HAP-1 (cell line): ENCODE results near the gene SLC25A22.

ENCODE experiments used
- DNase-seq, 2 experiments: peaks; one replicate each; pipeline ENCODE4 v3.0.0-alpha.2; 2016 to 2020; ENCODE audit warnings: low spot score in 2 of 2
- H3K27me3 ChIP-seq: fragments of 250-450 bp; sonication (Bioruptor Pico); 2 replicates; pipeline ENCODE4 v1.5.1; 2020; ENCODE audit warnings: low read depth, mild to moderate bottlenecking, moderate library complexity
- H3K36me3 ChIP-seq: fragments of 250-450 bp; sonication (Bioruptor Pico); replicated peaks from 2 replicates; pipeline ENCODE4 v1.5.1; 2020; ENCODE audit warnings: mild to moderate bottlenecking
- H3K4me1 ChIP-seq: fragments of 250-450 bp; sonication (Bioruptor Pico); 2 replicates; pipeline ENCODE4 v1.5.1; 2020; ENCODE audit warnings: mild to moderate bottlenecking
- H3K4me3 ChIP-seq: fragments of 250-450 bp; sonication (Bioruptor Pico); 2 replicates; pipeline ENCODE4 v1.5.1; 2020; ENCODE audit warnings: mild to moderate bottlenecking, moderate library complexity
- H3K9me3 ChIP-seq: fragments of 250-450 bp; sonication (Bioruptor Pico); 2 replicates; pipeline ENCODE4 v1.5.1; 2020; ENCODE audit warnings: mild to moderate bottlenecking, moderate library complexity
- in situ Hi-C: fragments of 300-500 bp; cut with MboI; formaldehyde crosslinking; loops from 3 replicates; pipeline ENCODE4 v1.14.3; 2020; ENCODE audit warnings: low sequenced_read_pairs, inconsistent platforms, mixed read lengths

Gene SLC25A22

GRCh38 chr11:811446-812245 is 13.6 kb upstream of the SLC25A22 start:
- in situ Hi-C loops: no loop called here
- Histone ChIP-seq H3K9me3 (no peaks in the 10 kb centered on the region), H3K36me3 (peaks cover 48% of the 10 kb centered on the region), H3K27me3 (no peaks in the 10 kb centered on the region), H3K4me3 (peak overlapping the region; percentile 98), H3K4me1 (peaks cover 16% of the 10 kb centered on the region)
- DNase-seq: peak in 1 of 2 experiments; percentile 51

GRCh38 chr11:810040-810567 is 12.0 kb upstream of the SLC25A22 start:
- H3K36me3 ChIP-seq: peaks cover 48% of the 10 kb centered on the region
- no peaks in the 10 kb centered on the region for H3K27me3 ChIP-seq
- H3K4me3 ChIP-seq: peak overlapping the region; percentile 98
- peaks cover 20% of the 10 kb centered on the region for H3K4me1 ChIP-seq
- H3K9me3 ChIP-seq: no peaks in the 10 kb centered on the region
- DNase-seq: no peak
- in situ Hi-C loops: no loop called here

GRCh38 chr11:809287-810039 is 11.4 kb upstream of the SLC25A22 start, which contains the start of gene RPLP2:
RPLP2 (plus strand) TSS chr11:809967; CDS start chr11:810235, 268 bp downstream.
- Histone ChIP-seq H3K4me1 (peaks cover 20% of the 10 kb centered on the region), H3K9me3 (no peaks in the 10 kb centered on the region), H3K4me3 (peak within 1 kb of the TSS; percentile 98), H3K36me3 (peaks cover 48% of the 10 kb centered on the region), H3K27me3 (no peaks in the 10 kb centered on the region)
- DNase-seq: peak; percentile 89 to 97
- in situ Hi-C loops: no loop called here

GRCh38 chr11:808427-809286 is 10.6 kb upstream of the SLC25A22 start:
- Histone ChIP-seq H3K27me3 (no peaks in the 10 kb centered on the region), H3K36me3 (peaks cover 43% of the 10 kb centered on the region), H3K4me3 (peak overlapping the region; percentile 98), H3K4me1 (peaks cover 25% of the 10 kb centered on the region), H3K9me3 (no peaks in the 10 kb centered on the region)
- in situ Hi-C loops: no loop called here
- no peak for DNase-seq

- no peak for DNase-seq
- in situ Hi-C loops: no loop called here
- peaks cover 34% of the 10 kb centered on the region for H3K36me3 ChIP-seq
Measured at GRCh38 chr11:804599-804964, 6.5 kb upstream of the SLC25A22 start.

GRCh38 chr11:803770-804598 is 5.9 kb upstream of the SLC25A22 start:
- in situ Hi-C loops: no loop called here
- no peaks in the 10 kb centered on the region for H3K27me3 ChIP-seq
- H3K36me3 ChIP-seq: peaks cover 37% of the 10 kb centered on the region
- peaks cover 20% of the 10 kb centered on the region for H3K4me1 ChIP-seq
- H3K9me3 ChIP-seq: no peaks in the 10 kb centered on the region
- peak overlapping the region; percentile 41 for H3K4me3 ChIP-seq
- peak in 1 of 2 experiments; percentile 64 for DNase-seq

More at GRCh38 chr11:804599-804964, 6.5 kb upstream of the SLC25A22 start:
- H3K4me1 ChIP-seq: peaks cover 20% of the 10 kb centered on the region
- peak overlapping the region; percentile 41 for H3K4me3 ChIP-seq
- H3K27me3 ChIP-seq: no peaks in the 10 kb centered on the region
- no peaks in the 10 kb centered on the region for H3K9me3 ChIP-seq

- no peaks in the 10 kb centered on the region for H3K9me3 ChIP-seq
- no peaks in the 10 kb centered on the region for H3K27me3 ChIP-seq
- in situ Hi-C loops: no loop called here
- no peak for DNase-seq
- no peak overlapping the region for H3K4me3 ChIP-seq
- peaks cover 36% of the 10 kb centered on the region for H3K36me3 ChIP-seq
- peaks cover 18% of the 10 kb centered on the region for H3K4me1 ChIP-seq
Measured at GRCh38 chr11:803467-803742, 5.3 kb upstream of the SLC25A22 start.

- H3K4me3 ChIP-seq: no peak overlapping the region
- peaks cover 13% of the 10 kb centered on the region for H3K4me1 ChIP-seq
- H3K9me3 ChIP-seq: no peaks in the 10 kb centered on the region
- H3K36me3 ChIP-seq: peaks cover 36% of the 10 kb centered on the region
- H3K27me3 ChIP-seq: no peaks in the 10 kb centered on the region
- in situ Hi-C loops: no loop called here
- DNase-seq: no peak
Measured at GRCh38 chr11:802693-803466, 4.8 kb upstream of the SLC25A22 start.

- in situ Hi-C loops: no loop called here
Measured at GRCh38 chr11:802018-802617, 4.0 kb upstream of the SLC25A22 start.

GRCh38 chr11:801097-801780 is 3.2 kb upstream of the SLC25A22 start:
- H3K9me3 ChIP-seq: no peaks in the 10 kb centered on the region
- no peak for DNase-seq
- peaks cover 18% of the 10 kb centered on the region for H3K4me1 ChIP-seq
- in situ Hi-C loops: no loop called here
- H3K36me3 ChIP-seq: peaks cover 36% of the 10 kb centered on the region
- H3K27me3 ChIP-seq: no peaks in the 10 kb centered on the region
- H3K4me3 ChIP-seq: no peak overlapping the region

More at GRCh38 chr11:802018-802617, 4.0 kb upstream of the SLC25A22 start:
- H3K4me3 ChIP-seq: no peak overlapping the region
- no peak for DNase-seq
- no peaks in the 10 kb centered on the region for H3K9me3 ChIP-seq
- H3K27me3 ChIP-seq: no peaks in the 10 kb centered on the region
- peaks cover 10% of the 10 kb centered on the region for H3K4me1 ChIP-seq
- H3K36me3 ChIP-seq: peaks cover 36% of the 10 kb centered on the region

GRCh38 chr11:800473-800872 is 2.4 kb upstream of the SLC25A22 start:
- in situ Hi-C loops: no loop called here
- Histone ChIP-seq H3K36me3 (peaks cover 36% of the 10 kb centered on the region), H3K4me3 (no peak overlapping the region), H3K9me3 (no peaks in the 10 kb centered on the region), H3K27me3 (no peaks in the 10 kb centered on the region), H3K4me1 (peaks cover 19% of the 10 kb centered on the region)
- no peak for DNase-seq
